ENCODE results near the gene ITGBL1. TPM values are rescaled to one million over a fixed set of nuclear protein-coding genes. Genes with fewer than 3 reads are reported as not detected.

Gene ITGBL1
- 1.5 to 1.7 TPM (median 1.6 TPM) in 5 replicates for total RNA-seq (2022; extraction: Qiagen RNA extraction; ENCODE audit: low read depth)

DNA sequence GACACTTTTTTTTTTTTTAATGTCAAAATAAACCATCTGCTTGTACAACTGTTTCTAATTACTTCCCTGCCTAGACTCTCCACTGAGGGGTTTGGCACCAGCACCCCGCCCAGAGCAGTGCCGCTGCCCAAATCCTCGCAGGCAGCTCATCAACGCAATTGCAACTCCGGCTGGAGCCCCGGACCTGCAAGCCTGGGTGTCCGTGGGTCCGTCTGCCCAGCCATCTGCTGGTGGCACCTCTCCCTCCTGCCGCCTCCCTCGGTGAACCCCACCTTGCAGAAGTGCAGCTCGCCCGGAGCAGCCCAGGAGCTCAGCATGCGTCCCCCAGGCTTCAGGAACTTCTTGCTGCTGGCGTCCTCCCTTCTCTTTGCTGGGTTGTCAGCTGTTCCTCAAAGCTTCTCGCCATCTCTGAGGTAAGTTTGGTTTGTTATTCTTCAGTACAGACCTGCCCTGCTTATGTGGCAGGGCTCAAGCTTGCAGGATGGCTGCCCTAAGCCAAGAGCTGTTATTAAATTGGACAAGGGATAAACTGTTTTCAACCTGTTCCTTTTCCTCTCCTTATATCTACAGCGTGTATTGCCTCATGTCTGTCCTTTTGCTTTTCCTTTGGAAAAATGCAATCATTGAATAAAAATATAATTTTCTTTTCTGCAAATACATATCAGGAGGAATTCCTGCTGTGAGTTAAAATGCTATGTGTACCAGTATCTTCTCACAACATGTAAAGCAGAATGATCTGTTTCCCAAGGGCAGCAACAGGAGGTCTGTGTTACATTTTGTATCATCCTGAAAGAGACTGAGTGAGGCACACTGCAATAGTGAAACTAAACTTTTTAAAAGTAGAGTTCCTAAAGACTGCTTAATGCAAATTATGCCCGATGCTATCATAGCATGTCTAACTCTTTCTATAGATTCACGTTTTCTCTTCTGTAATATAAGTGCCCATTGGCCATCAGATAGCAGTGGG lies at the start of gene ITGBL1:
Gene ITGBL1 (plus strand): TSS at position 157 of the 967 bp plus-strand sequence. CDS start 159 bp downstream, at position 316.

DNA sequence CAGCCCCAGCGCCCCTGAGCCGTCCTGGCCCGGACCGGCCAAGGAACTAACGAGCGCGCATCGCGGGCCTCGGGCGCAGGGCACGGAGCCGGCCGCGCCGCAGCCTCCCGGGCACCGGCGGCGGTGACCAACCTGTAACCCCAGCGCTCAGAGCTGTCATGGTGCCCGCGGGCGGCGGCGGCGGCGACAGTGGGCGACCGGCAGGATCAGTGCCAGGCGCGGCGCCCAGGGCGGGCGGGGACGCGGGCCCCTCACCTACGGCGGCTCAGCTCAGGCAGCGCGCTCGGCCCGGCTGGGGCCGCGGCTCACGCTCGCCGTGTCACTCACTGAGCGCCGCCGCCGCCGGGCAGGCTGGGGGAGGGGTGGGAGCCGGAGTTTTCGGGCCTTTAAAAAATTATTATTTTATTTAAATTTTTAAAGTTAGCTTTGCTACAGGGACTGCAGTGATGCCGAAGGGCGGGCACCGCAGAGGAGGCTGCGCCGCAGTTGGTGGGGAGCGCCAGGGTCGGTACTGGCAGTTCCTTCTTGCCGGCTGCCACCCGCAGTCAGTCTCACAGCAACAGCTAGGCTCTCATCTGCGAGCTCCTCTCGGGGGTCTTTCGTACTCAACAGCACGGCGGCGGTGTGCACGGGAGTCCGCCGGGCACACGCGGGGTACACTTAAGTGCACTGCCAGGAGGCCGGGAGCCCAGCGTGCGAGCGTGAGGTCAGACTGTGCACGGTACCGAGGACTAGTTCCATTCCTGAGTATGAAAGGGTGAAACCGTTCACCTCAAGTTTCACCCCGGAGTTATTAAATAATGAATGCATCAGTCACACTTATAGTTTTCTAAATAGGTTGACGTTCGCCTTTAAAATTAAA lies 36.1 kb upstream of the ITGBL1 start, which contains the start of gene NALCN:
Gene NALCN (minus strand): TSS at position 328 of the 862 bp plus-strand sequence. CDS start 17,382 bp downstream, outside the sequence.

Other genes with a start within 250 kb of the ITGBL1 start
- 3.4 to 5.0 TPM (median 4.4 TPM) in 5 replicates for gene NALCN, start 36.2 kb upstream of the ITGBL1 start, total RNA-seq (2022; extraction: Qiagen RNA extraction; ENCODE audit: low read depth)

Data from A549 treated with CpdA at 1 μM for 4 hours (cell line).